GM12872 (cell line): ENCODE results near the gene APOA5.

Experiments used
- CTCF ChIP-seq: IDR thresholded peaks from 3 replicates; pipeline ENCODE4 v1.5.1; 2011; ENCODE audit warnings: low read depth, mild to moderate bottlenecking, low read length, moderate library complexity; ENCODE audit not compliant: insufficient read depth

The APOA5 gene

GRCh38 chr11:116825434-116825833 lies 33.8 kb upstream of the APOA5 start:
- TF ChIP-seq CTCF, result no peak

- TF ChIP-seq CTCF, result no peak
These were observed 31.6 kb upstream of the APOA5 start, which contains the start of gene APOA4 for GRCh38 chr11:116823031-116823843. Gene APOA4, minus strand, starts transcription at chr11:116823304. Its CDS starts 113 bp downstream, at chr11:116823191.

GRCh38 chr11:116822575-116822974 lies 30.9 kb upstream of the APOA5 start:
- no peak for TF ChIP-seq CTCF

- TF ChIP-seq CTCF, result no peak
These were observed 29.6 kb upstream of the APOA5 start for GRCh38 chr11:116821050-116821918.

GRCh38 chr11:116819049-116819448 lies 27.4 kb upstream of the APOA5 start:
- TF ChIP-seq CTCF, result no peak

- TF ChIP-seq CTCF, result no peak
These were observed 22.8 kb upstream of the APOA5 start for GRCh38 chr11:116814502-116814901.

- TF ChIP-seq CTCF, result no peak
These were observed 22.2 kb upstream of the APOA5 start for GRCh38 chr11:116813781-116814471.
